Measurements from ENCODE around the gene DLL4. TPM values are rescaled to one million over a fixed set of nuclear protein-coding genes. Genes with fewer than 3 reads are reported as not detected.
A peak's percentile ranks its signal among the peaks of the same experiment; 100 is the strongest.

DLL4 gene
- total RNA-seq, 1 experiment from 2014 or later, result 0.11 TPM

- Histone ChIP-seq H3K27ac (ENCODE audit: low read depth, low read length, poor library complexity, severe bottlenecking) (no peak overlapping the region), H3K4me1 (ENCODE audit: insufficient read depth, low read length, poor library complexity, severe bottlenecking) (peaks cover 36% of the 10 kb centered on the region), H3K27me3 (replicated peaks; ENCODE audit: insufficient read depth, low read depth, low read length, poor library complexity) (no peaks in the 10 kb centered on the region), H3K36me3 (ENCODE audit: insufficient read depth, low read length, poor library complexity, severe bottlenecking) (no peaks in the 10 kb centered on the region), H3K9me3 (ENCODE audit: low read depth, low read length, poor library complexity, severe bottlenecking) (no peaks in the 10 kb centered on the region), H3K4me3 (ENCODE audit: low read depth, low read length, poor library complexity, severe bottlenecking) (no peak overlapping the region)
- TF ChIP-seq EZH2 (IDR thresholded peaks at IDR 0.05; ENCODE audit: borderline replicate concordance, low read depth, low read length, poor library complexity, severe bottlenecking), result no peak
- TF ChIP-seq, protein P1, sequence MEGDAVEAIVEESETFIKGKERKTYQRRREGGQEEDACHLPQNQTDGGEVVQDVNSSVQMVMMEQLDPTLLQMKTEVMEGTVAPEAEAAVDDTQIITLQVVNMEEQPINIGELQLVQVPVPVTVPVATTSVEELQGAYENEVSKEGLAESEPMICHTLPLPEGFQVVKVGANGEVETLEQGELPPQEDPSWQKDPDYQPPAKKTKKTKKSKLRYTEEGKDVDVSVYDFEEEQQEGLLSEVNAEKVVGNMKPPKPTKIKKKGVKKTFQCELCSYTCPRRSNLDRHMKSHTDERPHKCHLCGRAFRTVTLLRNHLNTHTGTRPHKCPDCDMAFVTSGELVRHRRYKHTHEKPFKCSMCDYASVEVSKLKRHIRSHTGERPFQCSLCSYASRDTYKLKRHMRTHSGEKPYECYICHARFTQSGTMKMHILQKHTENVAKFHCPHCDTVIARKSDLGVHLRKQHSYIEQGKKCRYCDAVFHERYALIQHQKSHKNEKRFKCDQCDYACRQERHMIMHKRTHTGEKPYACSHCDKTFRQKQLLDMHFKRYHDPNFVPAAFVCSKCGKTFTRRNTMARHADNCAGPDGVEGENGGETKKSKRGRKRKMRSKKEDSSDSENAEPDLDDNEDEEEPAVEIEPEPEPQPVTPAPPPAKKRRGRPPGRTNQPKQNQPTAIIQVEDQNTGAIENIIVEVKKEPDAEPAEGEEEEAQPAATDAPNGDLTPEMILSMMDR (conservative IDR thresholded peaks at IDR 0.05; ENCODE audit: low read depth, low read length), result peak; percentile 45
- ChIA-PET CTCF (no interaction called here), POLR2A (ENCODE audit: low non-redundant PET) (interaction anchor here (0.6 kb wide), 1 partner anchor 10 kb away, joined by 5 read pairs; no protein-coding TSS in a partner anchor)
- no peak for DNase-seq (ENCODE audit: low spot score)
- BruUV-seq (replicated peaks), result no TSS peak
- intact Hi-C loops (cut with micrococcal nuclease; ENCODE audit: unreplicated experiment), result no loop called here
Observed at GRCh38 chr15:40937762-40938535, 8.8 kb downstream of the DLL4 start.

GRCh38 chr15:40938536-40938870 is 9.4 kb downstream of the DLL4 start:
- Histone ChIP-seq H3K4me1 (ENCODE audit: insufficient read depth, low read length, poor library complexity, severe bottlenecking) (peaks cover 36% of the 10 kb centered on the region), H3K4me3 (ENCODE audit: low read depth, low read length, poor library complexity, severe bottlenecking) (no peak overlapping the region), H3K9me3 (ENCODE audit: low read depth, low read length, poor library complexity, severe bottlenecking) (no peaks in the 10 kb centered on the region), H3K36me3 (ENCODE audit: insufficient read depth, low read length, poor library complexity, severe bottlenecking) (no peaks in the 10 kb centered on the region), H3K27ac (ENCODE audit: low read depth, low read length, poor library complexity, severe bottlenecking) (no peak overlapping the region), H3K27me3 (replicated peaks; ENCODE audit: insufficient read depth, low read depth, low read length, poor library complexity) (no peaks in the 10 kb centered on the region)
- no TSS peak for BruUV-seq (replicated peaks)
- ChIA-PET POLR2A (ENCODE audit: low non-redundant PET) (interaction anchor here (0.6 kb wide), 1 partner anchor 11 kb away, joined by 5 read pairs; no protein-coding TSS in a partner anchor), CTCF (no interaction called here)
- DNase-seq (ENCODE audit: low spot score), result no peak
- TF ChIP-seq, protein P1 (conservative IDR thresholded peaks at IDR 0.05; ENCODE audit: low read depth, low read length), result no peak
- no peak for TF ChIP-seq EZH2 (IDR thresholded peaks at IDR 0.05; ENCODE audit: borderline replicate concordance, low read depth, low read length, poor library complexity, severe bottlenecking)
- intact Hi-C loops (cut with micrococcal nuclease; ENCODE audit: unreplicated experiment), result no loop called here

GRCh38 chr15:40940296-40940801 is 11.2 kb downstream of the DLL4 start:
- no peaks in the 10 kb centered on the region for H3K9me3 ChIP-seq (ENCODE audit: low read depth, low read length, poor library complexity, severe bottlenecking)
- BruUV-seq (replicated peaks), result no TSS peak
- intact Hi-C loops (cut with micrococcal nuclease; ENCODE audit: unreplicated experiment), result loop anchor here (1.0 kb wide), 1 partner anchor 82 kb away; no protein-coding TSS in a partner anchor
- H3K4me1 ChIP-seq (ENCODE audit: insufficient read depth, low read length, poor library complexity, severe bottlenecking), result peaks cover 36% of the 10 kb centered on the region
- H3K4me3 ChIP-seq (ENCODE audit: low read depth, low read length, poor library complexity, severe bottlenecking), result no peak overlapping the region
- ChIA-PET CTCF (interaction anchor here (0.7 kb wide), 1 partner anchor 351 kb away, joined by 3 read pairs; no protein-coding TSS in a partner anchor), POLR2A (ENCODE audit: low non-redundant PET) (no interaction called here)
- no peak for TF ChIP-seq EZH2 (IDR thresholded peaks at IDR 0.05; ENCODE audit: borderline replicate concordance, low read depth, low read length, poor library complexity, severe bottlenecking)
- TF ChIP-seq, protein P1 (conservative IDR thresholded peaks at IDR 0.05; ENCODE audit: low read depth, low read length), result no peak
- H3K27ac ChIP-seq (ENCODE audit: low read depth, low read length, poor library complexity, severe bottlenecking), result no peak overlapping the region
- DNase-seq (ENCODE audit: low spot score), result no peak
- no peaks in the 10 kb centered on the region for H3K27me3 ChIP-seq (replicated peaks; ENCODE audit: insufficient read depth, low read depth, low read length, poor library complexity)
- no peaks in the 10 kb centered on the region for H3K36me3 ChIP-seq (ENCODE audit: insufficient read depth, low read length, poor library complexity, severe bottlenecking)

Measured in A673 (cell line).